GM19324 (cell line): ENCODE results near the gene SEMA6B.
"Not testable (repeated sequence)": the region's sequence is repeated elsewhere in the genome, so short reads cannot be mapped to it uniquely, and the experiment has no call there.

Source experiments
- ATAC-seq: cut with Tn5 transposase; IDR thresholded peaks from one replicate; pipeline ENCODE4 v1.9.1; 2021; ENCODE audit warnings: mild to moderate bottlenecking, moderate library complexity; ENCODE audit not compliant: unreplicated experiment, low FRiP score

SEMA6B gene

DNA sequence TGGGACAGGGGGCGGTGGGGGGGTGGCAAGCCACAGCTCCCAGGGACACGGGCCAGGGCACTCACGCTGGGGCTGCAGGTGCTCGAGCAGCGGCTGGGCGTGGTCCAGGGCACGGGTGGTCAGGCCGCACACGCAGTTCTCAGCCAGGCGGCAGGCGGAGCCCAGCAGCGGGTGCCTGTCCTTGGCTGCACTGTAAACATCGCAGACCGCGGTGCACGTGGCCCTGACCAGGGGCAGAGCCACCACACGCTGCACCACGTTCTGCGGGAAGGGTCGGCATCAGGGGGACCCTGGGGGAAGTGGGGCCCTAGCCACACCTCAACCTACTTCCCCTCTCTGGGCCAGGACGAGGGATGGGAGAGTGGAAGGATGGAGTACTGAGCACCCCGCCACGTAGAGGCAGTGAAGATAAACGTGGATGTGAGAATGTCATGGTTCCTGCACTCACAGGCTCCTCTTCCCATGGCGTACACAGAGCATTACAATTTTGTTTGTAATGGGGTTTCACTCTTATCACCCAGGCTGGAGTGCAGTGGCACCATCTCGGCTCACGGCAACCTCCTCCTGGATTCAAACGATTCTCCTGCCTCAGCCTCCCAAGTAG, 27.8 kb downstream of the SEMA6B start:
- no peak for ATAC-seq

DNA sequence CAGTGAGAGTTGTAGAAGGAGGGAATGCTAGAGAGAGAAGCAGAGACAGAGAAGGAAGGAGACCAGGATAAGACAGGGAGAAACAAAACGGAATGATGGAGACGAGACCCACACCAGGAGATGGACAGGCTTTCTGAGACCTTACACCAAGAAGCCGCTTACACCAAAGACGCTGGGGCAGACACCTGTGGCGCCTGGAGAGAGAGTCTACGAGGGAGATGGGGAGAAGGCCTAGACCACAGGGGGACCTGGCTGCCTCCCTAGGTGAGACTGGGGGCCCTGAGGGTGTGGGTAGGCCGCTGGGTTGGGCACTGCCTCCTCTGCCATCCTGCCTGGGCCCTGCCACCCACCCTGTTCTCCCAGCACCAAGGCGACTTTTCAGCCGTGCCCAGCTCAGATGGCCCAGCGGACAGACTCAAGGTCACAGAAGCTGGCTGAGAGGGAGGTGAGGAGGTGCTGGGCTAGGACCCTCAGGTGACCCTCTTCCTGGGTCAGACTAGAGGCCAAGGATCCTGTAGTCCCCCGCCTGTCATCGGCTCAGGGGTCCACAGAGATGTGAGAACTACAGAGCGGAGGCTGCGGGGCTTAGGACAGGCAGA, 29.5 kb downstream of the SEMA6B start:
- ATAC-seq: no peak

DNA sequence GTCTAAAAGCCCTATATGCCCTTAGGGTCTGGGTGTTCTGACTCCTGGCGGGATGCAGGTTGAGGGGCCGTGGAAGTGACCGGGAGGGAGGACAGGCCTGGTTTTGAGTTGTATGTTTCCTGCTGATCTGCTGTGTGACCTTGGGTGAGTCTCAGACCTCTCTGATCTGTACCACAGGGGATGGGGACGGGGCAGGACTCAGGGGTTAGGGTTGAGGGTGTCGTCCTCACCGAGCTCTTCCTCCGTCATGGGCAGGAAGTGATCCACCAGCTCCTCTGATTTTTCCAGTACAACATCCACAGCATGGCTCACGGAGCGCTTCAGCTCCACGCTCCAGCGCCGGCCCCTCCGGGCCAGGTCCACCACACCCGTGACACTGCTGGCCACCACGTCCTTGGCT, 30.6 kb downstream of the SEMA6B start:
- ATAC-seq: no peak

DNA sequence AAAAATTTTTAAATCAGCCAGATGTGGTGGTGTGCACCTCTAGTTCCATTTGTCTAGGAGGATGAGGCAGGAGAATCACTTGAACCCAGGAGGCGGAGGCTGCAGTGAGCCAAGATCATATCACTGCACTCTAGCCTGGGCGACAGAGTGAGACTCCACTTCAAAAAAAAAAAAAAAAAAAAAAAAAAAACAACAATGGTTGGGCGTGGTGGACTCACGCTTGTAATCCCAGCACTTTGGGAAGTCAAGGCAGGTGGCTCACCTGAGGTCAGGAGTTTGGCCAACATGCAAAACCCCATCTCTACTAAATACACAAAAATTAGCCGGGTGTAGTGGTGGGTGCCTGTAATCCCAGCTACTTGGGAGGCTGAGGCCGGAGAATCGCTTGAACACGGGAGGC, 32.1 kb downstream of the SEMA6B start:
- not testable (repeated sequence) for ATAC-seq

DNA sequence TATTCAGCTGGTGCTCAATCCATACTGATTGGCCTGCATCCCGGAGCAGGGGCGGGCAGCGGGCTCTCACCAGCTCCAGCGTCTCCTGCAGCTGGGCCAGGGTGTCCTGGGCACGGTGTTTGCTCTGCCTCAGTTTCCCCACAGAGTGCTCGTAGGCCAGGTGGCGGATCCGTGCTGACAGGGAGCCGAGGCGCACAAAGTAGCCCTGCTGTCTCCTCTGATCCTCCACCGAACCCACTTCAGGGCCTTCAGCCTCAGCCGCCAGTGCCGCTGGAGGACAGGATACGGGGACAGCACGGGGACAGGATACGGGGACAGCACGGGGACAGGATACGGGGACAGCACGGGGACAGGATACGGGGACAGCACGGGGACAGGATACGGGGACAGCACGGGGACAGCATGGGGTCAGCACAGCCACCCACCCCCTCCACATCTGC, 33.9 kb downstream of the SEMA6B start:
- no peak for ATAC-seq

DNA sequence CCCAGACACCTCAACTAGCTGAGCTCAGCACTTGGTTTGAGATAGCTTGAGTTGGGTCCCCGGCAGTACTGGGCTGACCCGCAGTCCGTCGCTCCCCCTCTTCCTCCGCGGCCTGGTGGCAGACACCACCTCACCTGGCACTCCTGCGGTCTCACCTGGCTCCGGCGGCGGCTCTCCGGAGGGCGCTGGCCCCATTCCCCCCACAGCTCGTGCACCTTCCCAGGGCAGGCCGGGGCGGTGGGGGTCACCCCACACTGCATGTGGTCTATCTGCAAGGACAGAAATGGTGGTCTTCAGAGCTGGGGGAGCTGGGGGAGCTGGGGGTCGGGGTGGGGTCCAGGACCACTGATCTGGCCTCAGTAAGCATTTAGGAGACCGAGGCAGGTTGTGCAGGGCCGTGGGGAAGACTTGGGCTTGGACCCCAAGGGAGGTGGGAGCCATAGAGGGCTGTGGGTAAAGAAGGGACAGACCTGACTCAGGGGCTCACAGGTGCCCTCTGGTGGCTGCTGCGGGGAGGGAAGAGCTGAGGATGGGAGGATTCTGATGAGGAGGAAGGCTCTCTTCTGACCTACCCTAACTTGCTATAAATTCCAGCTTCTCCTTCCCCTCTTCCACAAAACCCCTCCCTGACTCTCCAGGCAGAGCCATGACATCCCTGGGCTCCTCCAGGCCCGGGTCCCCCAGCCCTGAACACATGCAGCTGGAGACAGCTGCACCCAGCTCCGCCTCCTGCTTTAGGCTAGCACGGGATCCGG, 34.5 kb downstream of the SEMA6B start:
- no peak for ATAC-seq

DNA sequence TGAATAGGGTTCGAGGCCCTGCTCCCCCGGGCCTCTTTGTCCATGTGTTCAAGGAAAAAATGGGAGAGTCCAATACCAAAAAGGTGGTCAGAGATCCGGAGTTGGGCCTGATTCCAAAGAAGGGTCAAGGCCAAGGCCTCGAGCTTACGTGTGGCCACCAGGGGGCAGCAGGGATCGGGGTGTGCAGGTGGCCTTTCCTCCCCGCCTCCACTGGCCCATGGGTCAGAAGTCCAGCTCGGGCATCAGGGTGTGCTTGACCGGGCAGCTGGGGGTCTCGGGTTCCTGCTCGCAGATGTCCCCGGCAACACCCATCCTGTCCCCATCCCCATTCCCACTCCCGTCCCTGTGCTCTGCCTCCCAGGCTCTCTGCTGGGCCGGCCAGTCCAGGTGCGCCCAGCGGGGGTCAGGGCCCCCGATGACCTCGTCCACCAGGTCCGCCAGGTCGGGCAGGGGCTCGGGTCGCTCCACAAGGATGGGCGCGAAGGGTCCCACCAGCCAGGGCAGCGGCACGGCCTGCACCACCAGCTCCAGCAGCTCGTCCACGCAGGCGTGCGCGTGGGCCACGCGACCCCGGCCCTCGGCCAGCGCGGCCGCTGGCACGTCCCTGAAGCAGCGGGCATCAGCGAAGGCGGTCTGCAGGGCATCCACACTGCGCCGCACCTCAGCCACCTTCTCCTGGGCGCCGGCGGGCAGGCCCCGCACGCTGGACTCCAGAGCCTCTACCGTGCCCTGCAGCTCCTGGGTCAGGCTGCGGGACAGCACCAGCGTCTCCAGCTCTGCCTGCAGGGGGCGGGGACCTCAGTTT, 36.0 kb downstream of the SEMA6B start:
- ATAC-seq: no peak

DNA sequence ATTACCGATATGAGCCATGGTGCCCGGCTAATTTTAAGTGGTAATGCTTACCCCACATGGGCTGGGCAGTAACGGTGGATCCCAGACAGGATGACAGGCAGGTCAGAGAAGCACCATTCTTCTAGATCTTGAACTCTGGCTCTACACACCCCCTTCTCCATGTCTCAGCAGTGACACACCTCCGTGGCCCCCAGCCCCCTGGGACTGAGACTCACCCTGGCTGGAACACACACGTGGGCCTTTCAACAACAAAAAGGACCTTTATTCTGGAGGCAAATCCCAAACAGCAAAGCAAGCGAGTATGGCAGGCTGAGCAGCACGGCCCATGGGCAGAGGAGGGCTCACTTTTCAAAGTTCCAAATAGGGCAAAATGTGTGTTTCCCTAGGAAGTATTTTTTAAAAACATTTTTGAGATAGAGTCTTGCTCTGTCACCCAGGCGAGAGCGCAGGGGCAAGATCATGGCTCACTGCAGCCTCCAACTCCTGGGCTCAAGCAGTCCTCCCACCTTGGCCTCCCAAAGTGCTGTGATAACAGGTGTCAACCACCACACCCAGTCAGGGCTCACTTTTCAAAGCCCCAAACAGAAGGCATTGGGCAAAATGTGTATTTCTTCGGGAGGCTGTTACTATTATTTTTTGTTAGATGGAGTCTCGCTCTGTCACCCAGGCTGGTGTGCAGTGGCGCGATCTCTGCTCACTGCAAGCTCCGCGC, 37.0 kb downstream of the SEMA6B start:
- no peak for ATAC-seq

DNA sequence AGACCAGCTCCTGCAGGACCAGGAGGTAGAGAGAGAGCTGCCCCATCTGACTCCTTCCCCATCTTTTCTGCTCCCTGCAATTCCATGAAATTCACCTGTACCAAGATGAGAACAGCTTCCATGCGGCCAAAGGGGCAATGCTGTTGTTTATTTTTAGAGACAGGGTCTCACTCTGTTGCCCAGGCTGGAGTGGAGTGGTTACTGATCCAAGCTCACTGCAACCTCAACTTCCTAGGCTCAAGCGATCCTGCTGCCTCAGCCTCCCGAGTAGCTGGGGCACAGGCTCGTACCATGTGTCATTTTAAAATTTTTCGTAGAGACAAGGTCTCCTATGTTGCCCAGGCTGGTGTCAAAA, 37.6 kb downstream of the SEMA6B start:
- no peak for ATAC-seq

DNA sequence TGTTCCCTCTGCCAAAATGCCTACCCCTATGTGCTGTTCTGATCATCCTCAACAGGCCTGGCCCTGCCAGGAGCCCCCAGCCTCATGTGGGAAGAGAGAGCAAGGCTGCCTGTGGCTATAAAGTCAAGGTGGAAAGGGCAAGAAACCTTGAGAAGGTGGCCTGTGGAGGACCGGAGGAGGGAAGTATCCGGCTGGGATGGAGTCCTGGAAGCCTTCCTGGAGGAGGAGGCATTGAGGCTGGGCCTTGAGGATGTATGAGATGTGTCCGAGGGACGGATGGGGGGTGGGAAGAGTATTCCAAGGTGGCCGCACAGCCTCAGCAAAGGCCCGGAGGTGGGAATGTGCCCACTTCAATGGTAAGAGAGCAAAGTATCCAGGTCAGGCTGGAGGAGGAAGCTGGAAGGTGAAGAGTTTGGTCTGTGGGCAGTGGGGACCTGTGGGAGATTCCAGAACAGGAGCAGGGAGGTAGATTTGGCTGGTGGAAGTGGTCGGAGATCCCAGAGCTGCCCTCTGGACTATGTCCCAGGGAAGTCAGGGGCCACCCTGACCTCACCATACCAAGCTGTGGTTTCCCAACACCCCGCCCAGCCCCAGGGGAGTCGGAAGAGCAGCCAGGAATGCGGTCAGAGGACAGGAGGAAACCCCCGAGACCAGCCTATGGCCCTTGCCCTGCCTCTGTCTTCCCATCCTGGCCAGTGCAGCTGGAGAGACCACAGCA, 38.2 kb downstream of the SEMA6B start:
- ATAC-seq: no peak

DNA sequence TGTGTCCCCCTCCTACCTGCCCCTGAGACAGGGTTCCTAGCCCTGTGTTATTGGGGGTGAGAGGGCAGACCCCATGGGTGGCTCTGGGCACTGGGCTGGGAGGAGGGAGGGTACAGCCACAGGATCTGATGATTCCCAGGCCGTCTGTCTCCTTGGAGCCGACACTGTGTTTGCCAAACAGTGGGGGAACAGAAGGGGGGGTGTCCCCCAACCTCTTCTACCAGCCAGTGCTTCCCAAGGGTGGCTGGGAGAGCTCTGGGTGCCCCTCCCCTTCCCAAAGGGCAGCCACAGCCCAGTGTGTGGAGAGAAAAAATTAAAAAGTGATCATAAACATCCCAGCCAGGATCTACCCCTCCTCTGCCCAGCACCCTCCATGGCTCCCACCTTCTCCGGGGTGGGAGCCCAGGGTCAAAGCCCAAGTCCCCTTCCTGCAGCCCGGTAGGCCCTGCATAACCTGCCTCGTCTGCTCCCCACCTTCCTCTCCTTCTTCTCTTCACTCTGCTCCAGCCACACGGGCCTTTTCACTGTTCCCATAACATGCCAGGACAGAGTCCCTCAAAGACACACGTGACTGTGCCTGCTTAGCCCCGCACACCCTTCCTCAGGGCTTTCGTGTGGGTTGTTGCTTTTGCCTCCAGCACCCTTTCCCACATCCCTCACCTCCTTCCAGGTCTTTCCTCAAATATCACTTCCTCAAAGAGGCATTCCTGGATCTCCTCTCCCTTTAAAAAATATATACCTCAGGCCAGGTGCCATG, 39.8 kb downstream of the SEMA6B start:
- no peak for ATAC-seq

DNA sequence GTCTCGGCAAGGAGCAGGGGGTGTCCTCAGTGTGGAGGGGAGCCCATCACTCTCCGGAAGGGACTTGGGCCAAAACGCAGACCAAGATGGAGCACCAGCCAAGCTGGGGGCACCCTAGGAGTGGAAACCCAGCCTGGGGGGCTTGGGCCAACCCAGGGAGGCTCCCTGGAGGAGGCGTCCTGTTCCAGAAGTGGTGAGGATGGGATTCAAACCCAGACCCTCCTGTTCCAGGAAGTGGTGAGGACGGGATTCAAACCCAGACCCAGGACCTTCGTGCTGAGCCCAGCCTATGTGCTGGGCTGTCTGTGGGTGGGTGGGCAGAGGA, 40.4 kb downstream of the SEMA6B start:
- ATAC-seq: no peak

DNA sequence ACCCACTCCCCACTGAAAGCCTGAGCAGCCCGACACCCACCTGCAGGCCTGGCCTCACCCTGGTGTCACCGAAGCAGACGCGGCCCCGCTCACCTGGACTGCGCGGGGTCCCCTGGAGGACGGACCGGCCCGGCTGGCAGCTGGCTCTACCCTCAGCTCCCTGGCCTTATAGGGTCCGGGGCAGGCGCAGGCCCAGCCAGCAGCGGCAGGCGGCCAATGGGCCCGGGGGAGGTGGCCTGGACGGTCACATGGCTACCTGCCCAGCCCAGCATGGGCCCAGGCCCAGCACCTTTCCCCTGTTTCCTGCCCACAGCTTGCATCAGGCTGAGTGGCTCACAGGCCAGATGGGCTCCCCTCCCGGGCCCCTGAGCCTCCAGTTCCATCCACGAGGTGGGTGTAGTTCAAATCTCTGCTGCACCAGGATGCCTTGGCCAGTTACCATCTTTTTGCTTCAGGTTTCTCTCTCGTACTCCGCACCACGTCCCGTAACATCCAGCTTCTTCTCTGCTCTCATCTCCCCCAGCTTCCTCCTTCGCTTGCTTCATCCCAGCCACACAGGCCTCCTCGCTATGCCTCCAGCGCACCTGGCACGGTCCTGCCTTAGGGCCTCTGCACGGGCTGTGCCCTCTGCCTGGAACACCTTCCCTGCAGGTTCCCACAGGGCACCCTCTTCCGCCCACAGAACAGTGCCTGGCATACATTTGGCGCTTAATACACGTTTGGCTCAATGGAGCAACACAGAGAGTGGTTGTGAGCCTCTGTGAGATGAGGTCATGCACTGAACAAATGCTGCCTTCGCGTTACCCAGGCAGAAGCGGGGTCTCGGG, 40.9 kb downstream of the SEMA6B start, which contains the start of gene PLIN4:
Gene PLIN4, minus strand, starts transcription at position 142 of the 827 bp plus-strand sequence. CDS start 214 bp downstream, outside the sequence.
- no peak for ATAC-seq

DNA sequence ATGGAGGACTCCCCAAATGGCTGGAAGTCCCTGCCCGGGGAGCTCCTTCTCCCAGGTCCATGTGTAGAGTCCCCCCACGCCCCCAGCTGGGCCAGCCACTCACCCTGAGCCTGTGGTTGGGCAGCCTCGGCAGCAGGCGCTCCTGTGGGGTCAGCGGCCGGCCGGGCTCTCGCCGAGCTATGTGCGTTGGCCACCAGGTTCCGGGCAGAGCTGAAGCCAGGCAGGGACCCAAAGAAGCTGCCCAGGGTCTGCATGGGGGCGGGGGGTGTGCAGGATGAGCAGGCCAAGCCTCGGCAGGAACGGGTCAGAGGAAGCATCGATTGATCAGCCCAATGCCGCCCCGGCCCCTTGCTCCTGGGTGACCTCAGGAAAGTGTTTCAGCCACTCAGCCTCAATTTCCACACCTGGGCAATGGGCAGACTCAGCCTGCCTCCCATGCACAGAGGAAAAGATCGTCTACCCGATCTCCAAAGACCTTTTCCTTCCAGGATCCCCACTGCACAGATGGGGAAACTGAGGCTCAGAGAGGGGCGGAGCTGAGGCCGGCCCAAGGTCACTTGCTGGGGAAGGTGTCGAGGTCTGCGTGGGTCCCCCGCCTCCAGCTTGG, 41.9 kb downstream of the SEMA6B start:
- ATAC-seq: no peak

DNA sequence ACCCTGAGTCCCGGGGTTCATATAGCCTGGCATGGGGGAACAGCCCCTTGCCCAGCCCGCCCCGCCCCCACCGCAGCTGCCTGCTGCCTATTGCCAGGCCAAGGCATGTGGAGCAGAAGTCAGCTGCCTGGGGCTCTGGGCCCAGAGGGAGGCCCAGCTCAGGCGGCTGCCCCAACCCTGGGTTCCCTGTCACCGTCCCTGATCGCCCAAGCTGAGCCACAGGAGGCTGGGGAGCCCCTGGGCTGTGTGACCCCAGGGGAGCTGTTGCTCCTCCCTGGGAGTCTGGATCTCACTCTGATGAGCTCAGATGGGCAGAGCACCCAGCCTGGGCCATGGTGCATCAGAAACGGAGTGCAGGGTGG, 42.6 kb downstream of the SEMA6B start:
- ATAC-seq: no peak

DNA sequence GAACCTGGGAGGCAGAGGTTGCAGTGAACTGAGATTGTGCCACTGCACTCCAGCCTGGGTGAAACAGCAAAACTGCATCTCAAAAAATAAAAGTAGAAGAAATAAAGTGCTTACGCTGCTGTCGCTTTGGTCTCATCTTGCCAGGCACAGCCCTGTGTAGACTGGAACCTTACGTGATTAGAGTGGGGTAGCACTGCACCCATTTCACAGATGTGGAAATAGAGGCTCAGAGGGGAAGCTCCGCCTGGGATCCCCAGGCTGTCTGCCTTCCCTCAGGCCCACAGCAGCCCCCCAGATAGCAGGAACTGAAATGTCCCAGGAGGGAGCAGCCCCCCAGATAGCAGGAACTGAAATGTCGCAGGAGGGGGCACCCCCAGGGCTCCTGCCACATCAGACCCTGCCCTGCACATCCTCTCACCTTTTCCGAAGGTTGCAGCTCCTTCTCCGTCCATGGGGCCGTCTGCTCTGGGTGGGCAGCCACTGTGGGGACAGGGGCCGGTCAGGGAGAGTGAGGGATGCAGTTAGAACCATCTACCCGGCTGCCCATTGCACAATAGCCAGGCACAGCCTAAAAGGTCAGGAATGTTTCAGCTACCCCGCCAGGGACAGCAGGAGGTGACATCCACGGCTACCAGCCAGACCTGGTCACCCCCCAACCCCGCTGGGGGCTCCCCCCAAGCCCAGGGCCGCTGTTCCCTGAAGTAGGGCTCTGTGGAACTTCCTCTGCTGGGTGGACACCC, 43.1 kb downstream of the SEMA6B start:
- no peak for ATAC-seq

DNA sequence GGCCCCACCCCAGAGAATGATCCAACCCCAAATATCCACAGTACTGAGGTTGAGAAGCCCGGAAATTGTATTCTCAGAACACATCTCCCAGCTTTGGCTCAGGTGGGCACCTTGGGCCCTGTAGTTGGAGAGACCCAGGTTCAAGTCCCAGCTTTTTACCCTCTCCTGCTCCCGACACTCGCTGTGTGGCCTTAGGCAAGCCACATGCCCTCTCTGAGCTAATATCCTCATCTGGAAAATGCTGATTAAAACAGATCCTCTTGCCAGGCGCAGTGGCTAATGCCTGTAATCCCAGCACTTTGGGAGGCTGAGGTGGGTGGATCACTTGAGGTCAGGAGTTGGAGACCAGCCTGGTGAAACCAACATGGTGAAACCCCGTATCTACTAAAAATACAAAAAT, 43.8 kb downstream of the SEMA6B start:
- no peak for ATAC-seq
